ENCODE results near the gene GABBR1. TPM values are rescaled to one million over a fixed set of nuclear protein-coding genes. Genes with fewer than 3 reads are reported as not detected.

Gene GABBR1
- total and polyA plus RNA-seq, 2 donors (not counting 3 experiments of a cell fraction or from before 2014, with no cell fraction given) = 43.6 to 50.8 TPM

- ChIA-PET POLR2A (no interaction called here), CTCF (no interaction called here)
- H3K4me2 ChIP-seq (ENCODE audit: insufficient read depth, low read length) = no peak overlapping the region
- no peak overlapping the region for H3K27ac ChIP-seq (ENCODE audit: insufficient read depth, low read depth, low read length)
- no peak overlapping the region for H2AFZ ChIP-seq (ENCODE audit: low read depth, low read length)
- intact Hi-C loops (cut with micrococcal nuclease) (no loop called here), dilution Hi-C loops (cut with MboI; ENCODE audit: extremely low pct_ligation_motif_present, low sequenced_read_pairs) (no loop called here)
- no peak overlapping the region for H3K9ac ChIP-seq (replicated peaks; ENCODE audit: extremely low read depth, insufficient read depth, low read length)
- no peaks in the 10 kb centered on the region for H3K9me1 ChIP-seq (replicated peaks; ENCODE audit: control insufficient read depth, extremely low read depth, insufficient read depth, low read length)
- H4K20me1 ChIP-seq (replicated peaks; ENCODE audit: control insufficient read depth, extremely low read depth, insufficient read depth, low read length) = no peaks in the 10 kb centered on the region
- DNase-seq (ENCODE audit: low read depth, low spot score) = no peak
- H3K79me2 ChIP-seq (ENCODE audit: control insufficient read depth, insufficient read depth, low read length) = no peaks in the 10 kb centered on the region
- peaks cover 26 to 34% of the 10 kb centered on the region in 2 experiments for H3K27me3 ChIP-seq (ENCODE audit: control insufficient read depth in 2 of 2, insufficient read depth in 2 of 2, low read length in 2 of 2)
- no peaks in the 10 kb centered on the region for H3K36me3 ChIP-seq (ENCODE audit: control insufficient read depth in 2 of 2, extremely low read depth in 1 of 2, insufficient read depth in 2 of 2, low read length in 2 of 2)
- no peaks in the 10 kb centered on the region for H3K9me3 ChIP-seq (replicated peaks; ENCODE audit: control insufficient read depth, insufficient read depth, low read length)
- FAIRE-seq = no peak
- BruUV-seq (replicated peaks) = no TSS peak
- H3K4me3 ChIP-seq (replicated peaks in 1 of 3; ENCODE audit: insufficient read depth in 1 of 3, low read depth in 1 of 3, low read length in 3 of 3) = no peak overlapping the region
- no peak for TF ChIP-seq MYC (IDR thresholded peaks at IDR 0.05; ENCODE audit: low read depth, low read length)
- no peak for TF ChIP-seq GATA2 (IDR thresholded peaks at IDR 0.05; ENCODE audit: insufficient read depth, insufficient read length, low read depth, low read length)
- no peaks in the 10 kb centered on the region for H3K4me1 ChIP-seq (ENCODE audit: control insufficient read depth, extremely low read depth, insufficient read depth, low read length)
Measured at GRCh38 chr6:29557320-29557719, 75.7 kb downstream of the GABBR1 start.

- H3K27me3 ChIP-seq (ENCODE audit: control insufficient read depth in 2 of 2, insufficient read depth in 2 of 2, low read length in 2 of 2) = peaks cover 26 to 36% of the 10 kb centered on the region in 2 experiments
- no TSS peak for BruUV-seq (replicated peaks)
- no peak for DNase-seq (ENCODE audit: low read depth, low spot score)
- no peak overlapping the region for H3K9ac ChIP-seq (replicated peaks; ENCODE audit: extremely low read depth, insufficient read depth, low read length)
- intact Hi-C loops (cut with micrococcal nuclease) = no loop called here
- no peaks in the 10 kb centered on the region for H3K36me3 ChIP-seq (ENCODE audit: control insufficient read depth in 2 of 2, extremely low read depth in 1 of 2, insufficient read depth in 2 of 2, low read length in 2 of 2)
- dilution Hi-C loops (cut with MboI; ENCODE audit: extremely low pct_ligation_motif_present, low sequenced_read_pairs) = no loop called here
- H2AFZ ChIP-seq (ENCODE audit: low read depth, low read length) = no peak overlapping the region
- no peak overlapping the region for H3K4me2 ChIP-seq (ENCODE audit: insufficient read depth, low read length)
- no peaks in the 10 kb centered on the region for H4K20me1 ChIP-seq (replicated peaks; ENCODE audit: control insufficient read depth, extremely low read depth, insufficient read depth, low read length)
- ChIA-PET CTCF (no interaction called here), POLR2A (no interaction called here)
- no peaks in the 10 kb centered on the region for H3K79me2 ChIP-seq (ENCODE audit: control insufficient read depth, insufficient read depth, low read length)
- FAIRE-seq = no peak
- H3K27ac ChIP-seq (ENCODE audit: insufficient read depth, low read depth, low read length) = no peak overlapping the region
- H3K9me1 ChIP-seq (replicated peaks; ENCODE audit: control insufficient read depth, extremely low read depth, insufficient read depth, low read length) = no peaks in the 10 kb centered on the region
- no peak for TF ChIP-seq POLR2AphosphoS5 (IDR thresholded peaks at IDR 0.05; ENCODE audit: insufficient read depth, low read depth, low read length)
- TF ChIP-seq JUN (IDR thresholded peaks at IDR 0.05; ENCODE audit: borderline replicate concordance, insufficient read depth, insufficient read length, low read depth) = no peak
- TF ChIP-seq MAX (IDR thresholded peaks at IDR 0.05; ENCODE audit: insufficient read depth, insufficient read length) = no peak
- TF ChIP-seq FOS (IDR thresholded peaks at IDR 0.05; ENCODE audit: borderline replicate concordance, insufficient read depth, low read length) = no peak
- TF ChIP-seq CTCF (IDR thresholded peaks at IDR 0.05; ENCODE audit: extremely low read depth in 1 of 2, insufficient read depth in 1 of 2, low read depth in 1 of 2, low read length in 2 of 2) = no peak
- no peak for TF ChIP-seq MYC (IDR thresholded peaks at IDR 0.05; ENCODE audit: low read depth, low read length)
- H3K4me1 ChIP-seq (ENCODE audit: control insufficient read depth, extremely low read depth, insufficient read depth, low read length) = no peaks in the 10 kb centered on the region
- no peak overlapping the region for H3K4me3 ChIP-seq (replicated peaks in 1 of 3; ENCODE audit: insufficient read depth in 1 of 3, low read depth in 1 of 3, low read length in 3 of 3)
- no peaks in the 10 kb centered on the region for H3K9me3 ChIP-seq (replicated peaks; ENCODE audit: control insufficient read depth, insufficient read depth, low read length)
Measured at GRCh38 chr6:29554764-29555163, 78.2 kb downstream of the GABBR1 start.

All from endothelial cell of umbilical vein (primary cell).